RWPE2 (cell line): ENCODE measurements around the gene NXF1.

Source experiments
- ATAC-seq: fragments of 200-7000 bp; cut with Tn5 transposase; 3 replicates; pipeline ENCODE4 v1.9.1; 2021; ENCODE audit warnings: low read depth
- DNase-seq: peaks from one replicate; pipeline ENCODE4 v3.0.0-alpha.2; 2020; ENCODE audit warnings: low spot score
- H3K27ac ChIP-seq: fragments of 450-650 bp; 2 replicates; pipeline ENCODE4 v1.5.1; 2017; ENCODE audit warnings: mild to moderate bottlenecking; ENCODE audit not compliant: poor library complexity, severe bottlenecking
- H3K27me3 ChIP-seq: fragments of 250-450 bp; sonication (Bioruptor Pico); 2 replicates; pipeline ENCODE4 v1.5.1; 2021; ENCODE audit warnings: mild to moderate bottlenecking, moderate library complexity; ENCODE audit not compliant: insufficient read depth, poor library complexity, severe bottlenecking
- H3K36me3 ChIP-seq: fragments of 250-450 bp; sonication (Bioruptor Pico); 2 replicates; pipeline ENCODE4 v1.5.1; 2020; ENCODE audit warnings: low read depth, mild to moderate bottlenecking, moderate library complexity
- H3K4me1 ChIP-seq: fragments of 250-450 bp; sonication (Bioruptor Pico); 2 replicates; pipeline ENCODE4 v1.5.1; 2021; ENCODE audit warnings: mild to moderate bottlenecking, moderate library complexity; ENCODE audit not compliant: insufficient read depth, poor library complexity, severe bottlenecking
- H3K4me3 ChIP-seq: fragments of 250-450 bp; sonication (Bioruptor Pico); 2 replicates; pipeline ENCODE4 v1.5.1; 2021; ENCODE audit warnings: mild to moderate bottlenecking, moderate library complexity; ENCODE audit not compliant: severe bottlenecking
- H3K9me3 ChIP-seq: fragments of 250-450 bp; sonication (Bioruptor Pico); 2 replicates; pipeline ENCODE4 v1.5.1; 2021; ENCODE audit warnings: mild to moderate bottlenecking, moderate library complexity; ENCODE audit not compliant: severe bottlenecking
- CTCF ChIP-seq: fragments of 450-650 bp; IDR thresholded peaks from one replicate; pipeline ENCODE4 v1.5.1; 2017; ENCODE audit warnings: mild to moderate bottlenecking, moderate library complexity; ENCODE audit not compliant: poor library complexity, severe bottlenecking

Gene NXF1

GRCh38 chr11:62786318-62787004, 18.8 kb downstream of the NXF1 start:
- H3K4me1 ChIP-seq = peaks cover 6% of the 10 kb centered on the region
- no peaks in the 10 kb centered on the region for H3K27me3 ChIP-seq
- peaks cover 31% of the 10 kb centered on the region for H3K36me3 ChIP-seq
- ATAC-seq (peak; percentile 66), DNase-seq (peak; percentile 80)
- H3K27ac ChIP-seq = peak overlapping the region; percentile 90
- peak; percentile 97 for TF ChIP-seq CTCF
- peak overlapping the region; percentile 89 for H3K4me3 ChIP-seq
- H3K9me3 ChIP-seq = no peaks in the 10 kb centered on the region

- peaks cover 18% of the 10 kb centered on the region for H3K36me3 ChIP-seq
- ATAC-seq (no peak), DNase-seq (no peak)
- no peaks in the 10 kb centered on the region for H3K4me1 ChIP-seq
- no peak overlapping the region for H3K27ac ChIP-seq
- no peak overlapping the region for H3K4me3 ChIP-seq
- no peaks in the 10 kb centered on the region for H3K27me3 ChIP-seq
- H3K9me3 ChIP-seq = no peaks in the 10 kb centered on the region
- TF ChIP-seq CTCF = no peak
Measured at GRCh38 chr11:62782753-62783152, 22.5 kb downstream of the NXF1 start.

GRCh38 chr11:62778441-62778840, 26.8 kb downstream of the NXF1 start:
- DNase-seq (no peak), ATAC-seq (no peak)
- Histone ChIP-seq H3K36me3 (peaks cover 17% of the 10 kb centered on the region), H3K4me1 (no peaks in the 10 kb centered on the region), H3K9me3 (no peaks in the 10 kb centered on the region), H3K27me3 (no peaks in the 10 kb centered on the region), H3K27ac (no peak overlapping the region), H3K4me3 (no peak overlapping the region)
- TF ChIP-seq CTCF = no peak

- no peak overlapping the region for H3K4me3 ChIP-seq
- H3K27ac ChIP-seq = no peak overlapping the region
- DNase-seq (no peak), ATAC-seq (no peak)
- H3K27me3 ChIP-seq = no peaks in the 10 kb centered on the region
- no peaks in the 10 kb centered on the region for H3K9me3 ChIP-seq
- H3K4me1 ChIP-seq = no peaks in the 10 kb centered on the region
- TF ChIP-seq CTCF = no peak
- H3K36me3 ChIP-seq = peaks cover 10% of the 10 kb centered on the region
Measured at GRCh38 chr11:62777389-62777788, 27.9 kb downstream of the NXF1 start.

GRCh38 chr11:62775646-62776045, 29.6 kb downstream of the NXF1 start:
- H3K36me3 ChIP-seq = peaks cover 10% of the 10 kb centered on the region
- no peak for TF ChIP-seq CTCF
- H3K27me3 ChIP-seq = no peaks in the 10 kb centered on the region
- no peaks in the 10 kb centered on the region for H3K9me3 ChIP-seq
- no peak for ATAC-seq
- H3K4me3 ChIP-seq = no peak overlapping the region
- no peak overlapping the region for H3K27ac ChIP-seq
- H3K4me1 ChIP-seq = peaks cover 5% of the 10 kb centered on the region
- DNase-seq = no peak
